Panc1 (cell line): ENCODE measurements around the gene MAGI3. TPM values are rescaled to one million over a fixed set of nuclear protein-coding genes. Genes with fewer than 3 reads are reported as not detected.

ENCODE experiments used
- ATAC-seq: fragments of 200-7000 bp; cut with Tn5 transposase; 2 replicates; pipeline ENCODE4 v1.9.1; 2020; ENCODE audit warnings: mild to moderate bottlenecking, moderate library complexity
- BruUV-seq: library from RNA; stranded (reverse); fragments of 400-500 nt; replicated peaks from 2 replicates; lab custom pipeline; 2021; lab: Mats Ljungman, UMichigan
- CTCF ChIA-PET: fragments of 300-600 bp; sonication (Branson Sonifier 250); formaldehyde crosslinking; loops from one replicate; lab custom pipeline; 2022; ENCODE audit warnings: antibody characterized with exemption; lab: Charles Lee
- POLR2A ChIA-PET: fragments of 300-600 bp; sonication (Branson Sonifier 250); formaldehyde crosslinking; loops from one replicate; lab custom pipeline; 2022; ENCODE audit warnings: antibody characterized with exemption; lab: Charles Lee
- DNase-seq: peaks from one replicate; pipeline ENCODE4 v3.0.0-alpha.2; 2010; ENCODE audit warnings: low read depth, low spot score
- H3K27ac ChIP-seq: 2 replicates; pipeline ENCODE4 v1.5.1; 2011; ENCODE audit warnings: mild to moderate bottlenecking, low read length, inconsistent platforms
- H3K27me3 ChIP-seq: fragments of 200-500 bp; sonication (Bioruptor generic); 2 replicates; pipeline ENCODE4 v1.6.0; 2014; ENCODE audit warnings: low read length, inconsistent platforms; ENCODE audit not compliant: control insufficient read depth, insufficient read depth
- H3K36me3 ChIP-seq: fragments of 200-500 bp; sonication (Bioruptor generic); 2 replicates; pipeline ENCODE4 v1.5.1; 2014; ENCODE audit warnings: inconsistent platforms, mild to moderate bottlenecking, low read length, moderate library complexity; ENCODE audit not compliant: control insufficient read depth, insufficient read depth
- H3K4me1 ChIP-seq: 2 replicates; pipeline ENCODE4 v1.5.1; 2011; ENCODE audit warnings: inconsistent platforms, mild to moderate bottlenecking, low read length, moderate library complexity; ENCODE audit not compliant: control insufficient read depth, insufficient read depth
- H3K4me3 ChIP-seq, 2 experiments: 2 replicates each; pipeline ENCODE4 v1.5.1; 2011 to 2012; ENCODE audit warnings: low read depth in 2 of 2, low read length in 2 of 2, mild to moderate bottlenecking in 2 of 2, inconsistent platforms in 1 of 2, moderate library complexity in 1 of 2
- H3K9me3 ChIP-seq: fragments of 200-500 bp; sonication (Bioruptor generic); 2 replicates; pipeline ENCODE4 v1.5.1; 2014; ENCODE audit warnings: low read depth, mild to moderate bottlenecking, inconsistent platforms, low read length, moderate library complexity; ENCODE audit not compliant: control insufficient read depth, insufficient read depth
- POLR2AphosphoS5 ChIP-seq: IDR thresholded peaks from 2 replicates; pipeline ENCODE4 v1.6.1; 2012; ENCODE audit warnings: mild to moderate bottlenecking, low read depth, low read length, moderate library complexity
- SIN3A ChIP-seq: IDR thresholded peaks from 2 replicates; pipeline ENCODE4 v1.6.1; 2012; ENCODE audit warnings: low read depth, mild to moderate bottlenecking, low read length, moderate library complexity, borderline replicate concordance; ENCODE audit not compliant: insufficient read depth
- TCF7L2 ChIP-seq: IDR thresholded peaks from 2 replicates; pipeline ENCODE4 v1.6.1; 2011; ENCODE audit warnings: mild to moderate bottlenecking, low read depth, low read length, inconsistent platforms
- in situ Hi-C: cut with HindIII; loops from 2 replicates; pipeline ENCODE4 v1.10.0; 2016; ENCODE audit warnings: low sequenced_read_pairs, low pct_unique_long_range_greater_than_20kb
- intact Hi-C: fragments of 100-400 bp; cut with micrococcal nuclease; formaldehyde crosslinking; loops from one replicate; pipeline ENCODE4 v1.10.0; 2022; ENCODE audit not compliant: unreplicated experiment
- total RNA-seq: library from RNA; stranded (reverse); gene quantifications from one replicate; pipeline ENCODE4 v1.2.1, GENCODE V29; 2021; ENCODE audit not compliant: unreplicated experiment
- TF ChIP-seq, protein P1 (sequence below), 2 experiments: IDR thresholded peaks; 2 replicates each; pipeline ENCODE4 v1.6.1; 2011 to 2012; ENCODE audit warnings: low read depth in 2 of 2, control low read depth in 1 of 2, low read length in 1 of 2, mild to moderate bottlenecking in 1 of 2, moderate library complexity in 1 of 2; ENCODE audit not compliant: insufficient read depth in 1 of 2
- TF ChIP-seq, protein P2 (sequence below): fragments of 450-650 bp; IDR thresholded peaks from 2 replicates; pipeline ENCODE4 v1.5.1; 2017; ENCODE audit warnings: mild to moderate bottlenecking

MAGI3 gene
- total RNA-seq, 1 experiment from 2014 or later, result 10.9 TPM

DNA sequence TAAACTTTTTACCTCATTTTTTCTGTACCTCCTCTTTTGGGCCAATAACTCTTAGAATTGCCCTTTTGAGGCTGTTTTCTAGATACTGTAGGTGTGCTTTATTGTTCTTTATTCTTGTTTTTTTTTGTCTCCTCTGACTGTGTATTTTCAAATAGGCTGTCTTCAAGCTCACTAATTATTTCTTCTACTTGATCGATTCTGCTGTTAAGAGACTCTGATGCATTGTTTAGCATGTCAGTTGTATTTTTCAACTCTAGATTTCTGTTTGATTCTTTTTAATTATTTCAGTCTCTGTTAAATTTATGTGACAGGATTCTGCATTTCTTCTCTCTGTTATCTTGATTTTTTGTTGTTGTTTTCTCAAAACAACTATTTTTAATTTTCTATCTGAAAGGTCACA, 238.7 kb downstream of the MAGI3 start:
- Histone ChIP-seq H3K27ac (no peak overlapping the region), H3K9me3 (no peaks in the 10 kb centered on the region; the same call in 1 of the 2 replicates), H3K4me3 (no peak overlapping the region), H3K27me3 (no peaks in the 10 kb centered on the region), H3K36me3 (no peaks in the 10 kb centered on the region; the same call in 1 of the 2 replicates), H3K4me1 (no peaks in the 10 kb centered on the region)
- CTCF ChIA-PET, result no interaction called here
- BruUV-seq, result no TSS peak
- in situ Hi-C loops (no loop called here), intact Hi-C loops (no loop called here)
- no peak for ATAC-seq
- DNase-seq, result no peak
- POLR2A ChIA-PET, result no interaction called here
- TF ChIP-seq, protein P1, sequence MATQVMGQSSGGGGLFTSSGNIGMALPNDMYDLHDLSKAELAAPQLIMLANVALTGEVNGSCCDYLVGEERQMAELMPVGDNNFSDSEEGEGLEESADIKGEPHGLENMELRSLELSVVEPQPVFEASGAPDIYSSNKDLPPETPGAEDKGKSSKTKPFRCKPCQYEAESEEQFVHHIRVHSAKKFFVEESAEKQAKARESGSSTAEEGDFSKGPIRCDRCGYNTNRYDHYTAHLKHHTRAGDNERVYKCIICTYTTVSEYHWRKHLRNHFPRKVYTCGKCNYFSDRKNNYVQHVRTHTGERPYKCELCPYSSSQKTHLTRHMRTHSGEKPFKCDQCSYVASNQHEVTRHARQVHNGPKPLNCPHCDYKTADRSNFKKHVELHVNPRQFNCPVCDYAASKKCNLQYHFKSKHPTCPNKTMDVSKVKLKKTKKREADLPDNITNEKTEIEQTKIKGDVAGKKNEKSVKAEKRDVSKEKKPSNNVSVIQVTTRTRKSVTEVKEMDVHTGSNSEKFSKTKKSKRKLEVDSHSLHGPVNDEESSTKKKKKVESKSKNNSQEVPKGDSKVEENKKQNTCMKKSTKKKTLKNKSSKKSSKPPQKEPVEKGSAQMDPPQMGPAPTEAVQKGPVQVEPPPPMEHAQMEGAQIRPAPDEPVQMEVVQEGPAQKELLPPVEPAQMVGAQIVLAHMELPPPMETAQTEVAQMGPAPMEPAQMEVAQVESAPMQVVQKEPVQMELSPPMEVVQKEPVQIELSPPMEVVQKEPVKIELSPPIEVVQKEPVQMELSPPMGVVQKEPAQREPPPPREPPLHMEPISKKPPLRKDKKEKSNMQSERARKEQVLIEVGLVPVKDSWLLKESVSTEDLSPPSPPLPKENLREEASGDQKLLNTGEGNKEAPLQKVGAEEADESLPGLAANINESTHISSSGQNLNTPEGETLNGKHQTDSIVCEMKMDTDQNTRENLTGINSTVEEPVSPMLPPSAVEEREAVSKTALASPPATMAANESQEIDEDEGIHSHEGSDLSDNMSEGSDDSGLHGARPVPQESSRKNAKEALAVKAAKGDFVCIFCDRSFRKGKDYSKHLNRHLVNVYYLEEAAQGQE (IDR thresholded peaks at IDR 0.05; ENCODE audit: insufficient read depth in 1 of 2, low read depth in 2 of 2, low read length in 1 of 2), result no peak
- TF ChIP-seq SIN3A, result no peak
- no peak for TF ChIP-seq TCF7L2
- TF ChIP-seq, protein P2, sequence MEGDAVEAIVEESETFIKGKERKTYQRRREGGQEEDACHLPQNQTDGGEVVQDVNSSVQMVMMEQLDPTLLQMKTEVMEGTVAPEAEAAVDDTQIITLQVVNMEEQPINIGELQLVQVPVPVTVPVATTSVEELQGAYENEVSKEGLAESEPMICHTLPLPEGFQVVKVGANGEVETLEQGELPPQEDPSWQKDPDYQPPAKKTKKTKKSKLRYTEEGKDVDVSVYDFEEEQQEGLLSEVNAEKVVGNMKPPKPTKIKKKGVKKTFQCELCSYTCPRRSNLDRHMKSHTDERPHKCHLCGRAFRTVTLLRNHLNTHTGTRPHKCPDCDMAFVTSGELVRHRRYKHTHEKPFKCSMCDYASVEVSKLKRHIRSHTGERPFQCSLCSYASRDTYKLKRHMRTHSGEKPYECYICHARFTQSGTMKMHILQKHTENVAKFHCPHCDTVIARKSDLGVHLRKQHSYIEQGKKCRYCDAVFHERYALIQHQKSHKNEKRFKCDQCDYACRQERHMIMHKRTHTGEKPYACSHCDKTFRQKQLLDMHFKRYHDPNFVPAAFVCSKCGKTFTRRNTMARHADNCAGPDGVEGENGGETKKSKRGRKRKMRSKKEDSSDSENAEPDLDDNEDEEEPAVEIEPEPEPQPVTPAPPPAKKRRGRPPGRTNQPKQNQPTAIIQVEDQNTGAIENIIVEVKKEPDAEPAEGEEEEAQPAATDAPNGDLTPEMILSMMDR, result no peak
- TF ChIP-seq POLR2AphosphoS5, result no peak

DNA sequence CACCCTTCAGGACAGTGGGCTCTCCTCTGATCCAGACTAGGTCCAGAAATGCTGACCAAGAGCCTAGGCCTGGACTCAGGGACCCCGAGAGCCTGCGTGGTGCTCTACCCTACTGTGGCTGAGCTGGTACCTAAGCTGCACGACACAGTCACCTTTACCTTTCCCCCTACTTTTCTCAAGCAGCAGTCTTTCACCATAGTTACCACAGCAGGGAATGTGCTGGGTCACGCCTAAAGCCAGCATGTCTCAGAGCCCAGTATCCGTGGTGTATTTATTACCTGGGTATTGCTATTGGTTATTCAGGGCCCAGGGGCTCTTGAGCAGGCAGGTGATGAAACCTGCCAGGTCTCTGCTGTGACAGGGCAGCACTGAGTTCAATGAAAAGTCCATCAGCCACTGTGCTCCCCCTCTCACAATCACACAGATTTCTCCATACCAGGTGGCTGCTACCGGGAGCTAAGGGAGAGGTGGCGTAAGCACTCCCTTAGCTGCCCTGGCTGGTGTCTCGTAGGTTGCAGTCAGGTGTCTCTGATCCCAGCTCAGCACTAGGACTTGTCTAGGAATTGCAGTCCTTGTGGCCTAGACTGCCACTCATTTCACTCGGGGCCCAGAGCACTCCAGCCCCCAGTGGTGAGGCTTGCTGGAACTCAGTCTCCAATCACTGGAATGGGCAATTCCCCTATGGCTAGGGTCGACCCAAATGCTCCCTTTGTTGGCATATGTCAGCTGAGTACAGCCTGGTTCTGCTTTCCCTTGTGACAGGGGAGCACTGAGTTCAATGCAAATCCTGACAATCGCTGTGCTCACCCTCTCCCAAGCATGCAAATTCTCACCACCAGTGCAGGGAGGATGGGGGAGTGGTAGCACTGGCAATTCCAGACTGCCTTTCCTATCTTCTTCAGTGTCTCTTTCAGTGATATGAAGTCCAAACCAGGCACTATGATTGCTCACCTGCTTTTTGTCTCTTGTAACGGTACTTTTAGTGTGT, 240.3 kb downstream of the MAGI3 start:
- no TSS peak for BruUV-seq
- no peak for DNase-seq
- TF ChIP-seq POLR2AphosphoS5 (no peak), TCF7L2 (no peak), SIN3A (no peak)
- TF ChIP-seq, protein P2, result no peak
- TF ChIP-seq, protein P1 (IDR thresholded peaks at IDR 0.05; ENCODE audit: insufficient read depth in 1 of 2, low read depth in 2 of 2, low read length in 1 of 2), result no peak
- Histone ChIP-seq H3K36me3 (no peaks in the 10 kb centered on the region; the same call in 1 of the 2 replicates), H3K27me3 (no peaks in the 10 kb centered on the region), H3K9me3 (no peaks in the 10 kb centered on the region; the same call in 1 of the 2 replicates), H3K4me3 (no peak overlapping the region), H3K4me1 (no peaks in the 10 kb centered on the region), H3K27ac (no peak overlapping the region)
- ChIA-PET POLR2A (no interaction called here), CTCF (no interaction called here)
- in situ Hi-C loops (no loop called here), intact Hi-C loops (no loop called here)
- ATAC-seq, result no peak
